ENCODE data around the gene NUP62CL. TPM values are rescaled to one million over a fixed set of nuclear protein-coding genes. Genes with fewer than 3 reads are reported as not detected.

Gene NUP62CL
- total RNA-seq, 2 donors from 2014 or later, result 2.2 TPM

DNA sequence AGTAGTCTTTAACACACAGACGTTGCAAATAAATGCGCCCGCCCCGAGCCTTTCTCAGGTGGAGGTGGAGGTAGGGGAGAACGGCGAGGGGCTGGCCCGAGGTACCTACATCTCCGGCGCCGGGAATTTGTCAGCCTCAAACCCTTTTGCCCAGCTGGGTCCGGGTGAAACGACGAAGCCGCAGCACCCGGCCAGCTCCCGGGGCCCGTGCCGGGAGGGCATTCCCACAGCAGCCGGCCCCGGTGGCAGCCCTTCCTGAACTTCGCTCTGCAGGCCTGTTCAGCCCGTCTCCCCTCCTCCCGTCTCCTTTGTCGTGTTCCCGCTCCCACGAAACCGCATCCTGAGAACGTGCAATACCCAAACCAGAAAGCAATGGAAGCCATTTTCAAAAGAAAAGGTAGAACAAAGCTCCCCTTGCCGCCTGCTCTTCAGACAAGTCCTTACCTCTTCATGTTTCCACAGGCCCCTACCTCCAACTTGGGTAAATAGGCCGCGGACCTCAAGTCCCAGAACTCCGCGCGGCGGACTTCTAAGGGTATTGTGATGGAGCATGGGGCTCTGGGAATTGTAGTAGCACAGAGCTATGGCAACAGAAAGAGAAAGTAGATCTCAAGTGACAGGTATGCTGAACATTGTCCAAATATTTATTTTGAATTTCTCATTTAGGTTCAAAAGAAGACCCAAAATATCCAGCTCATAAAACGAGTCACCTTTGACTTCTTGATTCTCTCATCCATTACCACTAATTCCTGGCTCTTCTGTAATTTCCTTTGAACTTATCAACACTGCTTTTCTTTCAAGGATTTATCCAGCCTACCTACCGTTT lies 87.7 kb downstream of the NUP62CL start, which contains the start of gene RBM41:
Gene RBM41 (minus strand): TSS at position 501 of the 826 bp plus-strand sequence. CDS start 49 bp downstream, at position 452.
- H3K9me3 ChIP-seq (ENCODE audit: control insufficient read depth, low read length, poor library complexity, severe bottlenecking), result no peaks in the 10 kb centered on the region
- Mint-ChIP-seq H3K36me3 (ENCODE audit: low read depth) (peaks cover 15% of the 10 kb centered on the region), H3K4me3 (peak within 1 kb of the TSS; percentile 99), H3K27ac (peak within 1 kb of the TSS; percentile 94), H3K4me1 (peaks cover 24% of the 10 kb centered on the region), H3K27me3 (no peaks in the 10 kb centered on the region)
- DNase-seq (peak; percentile 47 to 58 (median 52)), ATAC-seq (peak; percentile 100)

DNA sequence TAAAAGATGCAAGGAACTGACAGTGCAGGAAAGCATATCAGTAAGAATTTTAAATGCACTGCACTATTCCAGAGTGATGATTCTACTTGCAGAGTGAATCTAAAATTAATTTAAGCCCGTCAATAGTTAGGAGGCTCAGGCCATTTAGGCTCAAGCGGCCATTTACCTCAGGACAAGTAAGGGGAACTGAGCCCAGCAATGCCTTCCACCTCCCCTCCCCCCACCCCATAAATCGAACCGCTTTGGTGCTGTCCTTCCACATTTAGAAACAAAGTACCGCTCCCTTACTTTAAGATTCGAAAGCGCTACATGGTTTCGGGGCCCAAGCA lies 88.3 kb downstream of the NUP62CL start:
- H3K36me3 Mint-ChIP-seq (ENCODE audit: low read depth), result peaks cover 15% of the 10 kb centered on the region
- H3K4me3 Mint-ChIP-seq, result peak overlapping the region; percentile 99
- no peaks in the 10 kb centered on the region for H3K27me3 Mint-ChIP-seq
- DNase-seq (no peak), ATAC-seq (no peak)
- H3K27ac Mint-ChIP-seq, result no peak overlapping the region
- H3K9me3 ChIP-seq (ENCODE audit: control insufficient read depth, low read length, poor library complexity, severe bottlenecking), result no peaks in the 10 kb centered on the region
- peaks cover 24% of the 10 kb centered on the region for H3K4me1 Mint-ChIP-seq

DNA sequence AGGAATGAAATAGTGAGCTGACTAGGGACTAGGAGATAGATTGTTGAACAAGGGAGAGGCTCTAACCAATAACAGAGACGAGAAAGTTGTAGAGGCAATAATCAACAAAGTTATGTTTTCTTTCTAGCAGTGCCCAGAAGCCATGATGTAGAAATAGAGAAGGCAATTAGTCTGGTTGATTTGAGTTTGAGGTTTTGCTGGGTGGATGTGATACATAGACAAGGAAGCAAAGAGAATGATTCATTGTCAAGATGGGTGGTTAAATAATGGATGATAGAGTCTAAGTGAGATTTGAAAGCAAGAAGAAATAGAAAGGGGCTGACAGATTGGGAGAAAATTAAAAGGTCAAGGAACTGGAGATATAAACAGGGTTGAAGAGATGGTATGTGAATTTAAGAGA lies 98.8 kb downstream of the NUP62CL start:
- no peak for ATAC-seq
- H3K36me3 Mint-ChIP-seq (ENCODE audit: low read depth), result peaks cover 5% of the 10 kb centered on the region
- peaks cover 11% of the 10 kb centered on the region for H3K4me1 Mint-ChIP-seq

DNA sequence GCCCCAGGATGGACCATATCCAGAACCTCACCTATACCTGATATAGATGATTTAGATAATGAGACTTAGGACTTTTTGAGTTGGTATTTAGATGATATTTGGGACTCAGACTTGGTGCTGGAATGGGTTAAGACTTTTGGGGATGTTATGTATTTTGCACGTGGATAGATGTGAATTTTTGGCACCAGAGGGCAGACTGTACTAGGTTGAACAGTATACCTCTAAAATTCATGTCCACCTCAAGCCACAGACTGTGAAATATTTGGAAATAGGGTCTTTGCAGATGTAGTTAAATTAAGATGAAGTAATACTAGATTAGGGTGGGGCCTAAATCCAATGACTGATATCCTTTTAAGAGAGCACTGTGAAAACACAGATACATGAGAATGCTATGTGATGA lies 103.3 kb downstream of the NUP62CL start:
- H3K9me3 ChIP-seq (ENCODE audit: control insufficient read depth, low read length, poor library complexity, severe bottlenecking), result no peaks in the 10 kb centered on the region
- H3K27ac Mint-ChIP-seq, result no peak overlapping the region
- no peaks in the 10 kb centered on the region for H3K27me3 Mint-ChIP-seq
- ATAC-seq (no peak), DNase-seq (no peak)
- peaks cover 7% of the 10 kb centered on the region for H3K36me3 Mint-ChIP-seq (ENCODE audit: low read depth)
- no peak overlapping the region for H3K4me3 Mint-ChIP-seq
- peaks cover 8% of the 10 kb centered on the region for H3K4me1 Mint-ChIP-seq

More for the DNA sequence above, 98.8 kb downstream of the NUP62CL start:
- H3K9me3 ChIP-seq (ENCODE audit: control insufficient read depth, low read length, poor library complexity, severe bottlenecking), result no peaks in the 10 kb centered on the region
- no peaks in the 10 kb centered on the region for H3K27me3 Mint-ChIP-seq
- no peak overlapping the region for H3K4me3 Mint-ChIP-seq
- DNase-seq, result no peak
- no peak overlapping the region for H3K27ac Mint-ChIP-seq

DNA sequence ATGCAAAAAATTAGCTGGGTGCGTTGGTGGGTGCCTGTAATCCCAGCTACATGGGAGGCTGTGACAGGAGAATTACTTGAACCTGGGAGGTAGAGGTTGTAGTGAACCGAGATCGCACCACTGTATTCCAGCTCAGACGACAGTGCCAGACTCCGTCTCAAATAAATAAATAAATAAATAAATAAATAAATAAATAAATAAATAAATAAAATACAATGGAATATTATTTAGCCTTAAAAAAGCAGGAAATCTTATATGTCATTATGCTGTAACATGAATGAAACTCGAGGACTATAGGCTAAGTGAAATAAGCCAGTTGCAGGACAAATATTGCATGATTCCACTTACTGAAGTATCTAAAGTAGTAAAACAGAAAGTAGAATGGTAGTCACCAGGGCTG lies 130.1 kb downstream of the NUP62CL start:
- no peak overlapping the region for H3K4me3 Mint-ChIP-seq

More for the DNA sequence above, 130.1 kb downstream of the NUP62CL start:
- DNase-seq (no peak), ATAC-seq (no peak)
- H3K9me3 ChIP-seq (ENCODE audit: control insufficient read depth, low read length, poor library complexity, severe bottlenecking), result no peaks in the 10 kb centered on the region
- Mint-ChIP-seq H3K4me1 (peaks cover 6% of the 10 kb centered on the region), H3K27ac (no peak overlapping the region), H3K36me3 (ENCODE audit: low read depth) (no peaks in the 10 kb centered on the region), H3K27me3 (no peaks in the 10 kb centered on the region)

Other genes starting within 250 kb of the NUP62CL start
- gene MORC4, start 206.2 kb downstream of the NUP62CL start, total RNA-seq, result 1 to 10 TPM; 7.6 to 8.2 TPM
- 10 to 100 TPM; 12.0 to 15.6 TPM for gene RBM41, start 87.6 kb downstream of the NUP62CL start, total RNA-seq
- gene DNAAF6, start 178 bp upstream of the NUP62CL start, total RNA-seq, result not detected
- under 1 TPM in 1 of 2 donors, not detected in 1; 0.17 TPM for gene FRMPD3, start 243.2 kb upstream of the NUP62CL start, total RNA-seq

All from T-helper 17 cell (primary cell).